ENCODE measurements around the gene SESTD1. TPM values are rescaled to one million over a fixed set of nuclear protein-coding genes. Genes with fewer than 3 reads are reported as not detected.

Gene SESTD1
- total RNA-seq, 1 experiment from 2014 or later: 208 TPM

- H2AFZ ChIP-seq: no peak overlapping the region
- H3K27me3 ChIP-seq (ENCODE audit: insufficient read depth, low read depth): no peaks in the 10 kb centered on the region
- no peak overlapping the region for H3K4me3 ChIP-seq
- no TSS peak for BruUV-seq (replicated peaks)
- H4K20me1 ChIP-seq (ENCODE audit: insufficient read depth): no peaks in the 10 kb centered on the region
- H3K27ac ChIP-seq: no peak overlapping the region
- ChIA-PET POLR2A (ENCODE audit: unreplicated experiment) (no interaction called here), CTCF (no interaction called here)
- intact Hi-C loops (cut with micrococcal nuclease; ENCODE audit: unreplicated experiment): no loop called here
- no peak for TF ChIP-seq EZH2 (IDR thresholded peaks at IDR 0.05; ENCODE audit: low read depth)
- TF ChIP-seq CTCF (conservative IDR thresholded peaks at IDR 0.05): no peak
- peaks cover 17% of the 10 kb centered on the region for H3K36me3 ChIP-seq (ENCODE audit: low read depth)
- no peaks in the 10 kb centered on the region for H3K79me2 ChIP-seq (ENCODE audit: low read depth)
- H3K4me2 ChIP-seq: no peak overlapping the region
- no peak for DNase-seq
- no peaks in the 10 kb centered on the region for H3F3A ChIP-seq (ENCODE audit: insufficient read depth, low read depth)
- no peaks in the 10 kb centered on the region for H3K4me1 ChIP-seq (replicated peaks; ENCODE audit: insufficient read depth)
- no peaks in the 10 kb centered on the region for H3K9me3 ChIP-seq (ENCODE audit: insufficient read depth, low read depth)
- H3K9me2 ChIP-seq (ENCODE audit: insufficient read depth): no peaks in the 10 kb centered on the region
Measured at GRCh38 chr2:179170901-179171300, 93.7 kb downstream of the SESTD1 start.

DNA sequence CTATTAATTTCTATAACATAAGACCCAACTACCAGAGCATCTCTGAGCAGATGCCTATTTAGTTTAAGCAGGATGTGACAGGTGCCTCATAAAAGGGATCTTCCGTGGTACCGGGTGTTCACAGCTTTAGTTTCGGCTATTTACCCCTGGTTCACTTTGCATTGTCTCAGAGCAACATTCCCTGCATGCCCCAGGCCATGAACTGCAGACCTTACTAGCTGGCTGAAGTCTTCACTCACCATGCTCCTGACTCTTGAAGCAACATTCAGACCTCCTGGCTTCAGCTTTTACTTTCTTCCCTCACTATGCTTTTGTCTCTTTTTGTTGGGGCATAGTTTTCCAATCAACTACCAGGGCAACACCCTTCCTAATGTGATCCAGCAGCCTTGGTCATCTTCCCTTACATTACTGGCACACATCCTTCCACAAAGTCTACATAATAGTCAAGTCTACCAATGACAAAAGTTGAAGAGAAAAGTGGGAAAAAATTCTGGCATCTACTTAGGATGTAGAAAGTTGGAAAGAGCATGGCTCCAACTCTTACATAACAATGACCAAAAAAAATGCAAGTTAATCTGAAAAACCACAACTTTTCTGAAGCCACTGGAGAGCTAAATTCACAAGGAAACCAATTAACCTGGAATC, 99.2 kb downstream of the SESTD1 start:
- DNase-seq: no peak
- CTCF ChIA-PET: no interaction called here
- no peaks in the 10 kb centered on the region for H3K9me2 ChIP-seq (ENCODE audit: insufficient read depth)

GRCh38 chr2:179141206-179141605, 123.4 kb downstream of the SESTD1 start:
- Histone ChIP-seq H3K4me3 (no peak overlapping the region), H3K4me2 (no peak overlapping the region), H3K27me3 (ENCODE audit: insufficient read depth, low read depth) (no peaks in the 10 kb centered on the region), H3K4me1 (replicated peaks; ENCODE audit: insufficient read depth) (no peaks in the 10 kb centered on the region), H4K20me1 (ENCODE audit: insufficient read depth) (no peaks in the 10 kb centered on the region), H2AFZ (no peak overlapping the region), H3K36me3 (ENCODE audit: low read depth) (peaks cover 26% of the 10 kb centered on the region), H3K9me3 (ENCODE audit: insufficient read depth, low read depth) (no peaks in the 10 kb centered on the region), H3K27ac (no peak overlapping the region), H3K9me2 (ENCODE audit: insufficient read depth) (no peaks in the 10 kb centered on the region), H3F3A (ENCODE audit: insufficient read depth, low read depth) (no peaks in the 10 kb centered on the region; the same call in 1 of the 2 replicates), H3K79me2 (ENCODE audit: low read depth) (no peaks in the 10 kb centered on the region)
- intact Hi-C loops (cut with micrococcal nuclease; ENCODE audit: unreplicated experiment): no loop called here
- POLR2A ChIA-PET (ENCODE audit: unreplicated experiment): no interaction called here
- DNase-seq: no peak
- TF ChIP-seq EZH2 (IDR thresholded peaks at IDR 0.05; ENCODE audit: low read depth): no peak
- TF ChIP-seq CTCF (conservative IDR thresholded peaks at IDR 0.05): no peak
- CTCF ChIA-PET: no interaction called here
- no TSS peak for BruUV-seq (replicated peaks)

More for the DNA sequence above, 99.2 kb downstream of the SESTD1 start:
- H3F3A ChIP-seq (ENCODE audit: insufficient read depth, low read depth): no peaks in the 10 kb centered on the region
- no peaks in the 10 kb centered on the region for H3K4me1 ChIP-seq (replicated peaks; ENCODE audit: insufficient read depth)
- no peaks in the 10 kb centered on the region for H3K27me3 ChIP-seq (ENCODE audit: insufficient read depth, low read depth)
- POLR2A ChIA-PET (ENCODE audit: unreplicated experiment): no interaction called here
- H2AFZ ChIP-seq: no peak overlapping the region
- intact Hi-C loops (cut with micrococcal nuclease; ENCODE audit: unreplicated experiment): no loop called here
- TF ChIP-seq EZH2 (IDR thresholded peaks at IDR 0.05; ENCODE audit: low read depth) (no peak), CTCF (conservative IDR thresholded peaks at IDR 0.05) (no peak)
- no peak overlapping the region for H3K4me2 ChIP-seq
- H4K20me1 ChIP-seq (ENCODE audit: insufficient read depth): no peaks in the 10 kb centered on the region
- no peak overlapping the region for H3K27ac ChIP-seq
- H3K36me3 ChIP-seq (ENCODE audit: low read depth): peaks cover 13% of the 10 kb centered on the region; the same call in 1 of the 2 replicates
- H3K4me3 ChIP-seq: no peak overlapping the region
- no TSS peak for BruUV-seq (replicated peaks)
- H3K9me3 ChIP-seq (ENCODE audit: insufficient read depth, low read depth): no peaks in the 10 kb centered on the region
- H3K79me2 ChIP-seq (ENCODE audit: low read depth): no peaks in the 10 kb centered on the region
